Measurements from ENCODE around the gene THSD7A.

The THSD7A gene

DNA sequence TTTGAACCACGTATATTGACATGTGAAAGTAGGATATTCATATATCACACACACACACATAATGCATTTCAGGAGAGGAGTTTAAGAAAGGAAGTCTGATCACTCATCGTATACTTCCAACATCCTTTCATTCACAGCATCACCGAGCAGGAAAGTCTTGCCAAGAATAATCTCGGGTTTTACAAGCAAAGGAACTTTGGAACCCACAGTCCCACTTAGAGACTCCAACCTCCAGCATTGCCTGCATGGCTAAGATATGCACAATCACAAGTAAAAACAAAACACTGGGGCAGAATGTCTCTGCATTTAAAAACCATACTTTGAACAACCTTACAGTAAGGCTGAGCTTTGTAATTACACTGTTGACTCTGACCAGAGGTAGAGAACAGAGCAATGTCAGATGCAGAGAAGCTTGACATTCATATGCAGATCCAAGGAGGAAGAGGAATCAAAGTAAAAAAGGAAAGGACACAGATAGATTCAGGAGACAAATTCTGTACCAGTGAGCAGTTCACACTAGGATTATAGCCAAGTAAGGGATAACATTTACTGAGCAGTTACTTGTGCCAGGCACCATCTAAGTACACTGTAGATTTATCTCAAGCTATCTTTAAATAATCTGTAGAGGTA, 14.8 kb downstream of the THSD7A start:
- DNase-seq (ENCODE audit: low spot score) = no peak

DNA sequence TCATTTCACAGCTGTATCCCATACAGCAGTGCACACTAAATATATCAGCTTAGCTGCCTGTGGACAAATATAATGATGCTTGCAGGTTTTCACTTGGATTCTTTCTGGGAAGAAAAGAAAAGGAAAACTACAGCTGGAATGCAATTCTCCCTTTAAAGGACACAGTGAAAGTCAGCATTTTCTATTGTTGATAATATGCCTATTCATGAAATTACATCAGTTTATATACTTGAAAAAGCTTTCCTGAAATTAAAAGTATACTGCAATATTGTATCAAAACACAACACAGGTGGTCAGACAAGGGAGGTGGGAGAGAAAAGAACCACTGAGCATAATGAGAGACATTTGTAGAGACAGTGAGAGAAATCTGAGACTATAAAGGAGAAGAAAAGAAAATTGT, 20.3 kb downstream of the THSD7A start:
- no peak for DNase-seq (ENCODE audit: low spot score)

DNA sequence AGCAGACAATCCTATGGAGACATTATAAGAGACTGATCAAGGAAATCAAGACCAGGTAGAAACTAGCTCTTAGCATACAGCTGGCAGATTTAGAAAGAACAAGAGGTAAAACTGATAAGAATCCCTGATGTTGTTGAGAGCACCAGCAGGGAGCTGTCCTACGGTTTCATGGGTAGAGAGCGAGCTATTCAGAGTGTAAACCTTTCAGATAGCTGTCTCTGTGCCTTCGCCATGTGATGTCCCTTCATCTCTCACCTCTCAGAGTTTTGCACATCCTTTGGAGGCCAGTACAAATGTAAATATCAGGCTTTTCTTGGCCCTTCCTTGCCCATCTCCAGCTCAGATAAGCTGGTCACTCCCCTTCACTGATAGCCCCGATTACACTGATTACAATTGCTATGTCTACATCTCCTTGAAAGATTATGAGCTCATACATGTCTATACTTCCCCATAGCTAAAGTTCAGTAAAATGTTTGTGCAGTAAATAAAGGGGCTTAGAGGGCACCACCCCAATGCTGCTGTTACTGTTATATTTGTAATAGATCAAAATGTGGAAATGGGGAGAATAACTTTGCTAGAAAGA, 21.9 kb downstream of the THSD7A start:
- no peak for DNase-seq (ENCODE audit: low spot score)

DNA sequence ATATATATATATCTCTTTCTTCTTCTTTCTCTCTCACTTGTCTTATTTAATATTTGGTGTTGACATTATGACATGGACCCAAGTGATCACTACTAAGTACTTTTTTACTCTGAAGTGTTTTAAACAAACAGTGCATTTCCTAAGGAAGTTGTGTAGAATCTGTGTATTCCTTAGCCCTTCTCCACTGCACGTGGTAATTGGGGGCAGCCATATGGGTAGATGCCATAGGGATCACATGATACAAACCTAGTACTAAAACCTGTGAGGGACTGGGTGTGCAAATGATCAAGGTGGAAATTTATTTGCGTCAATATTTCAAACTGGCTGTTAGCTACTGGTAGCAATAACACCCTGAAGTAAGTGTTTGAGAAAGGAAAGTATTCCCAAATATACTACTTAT, 25.0 kb downstream of the THSD7A start:
- DNase-seq (ENCODE audit: low spot score) = no peak

DNA sequence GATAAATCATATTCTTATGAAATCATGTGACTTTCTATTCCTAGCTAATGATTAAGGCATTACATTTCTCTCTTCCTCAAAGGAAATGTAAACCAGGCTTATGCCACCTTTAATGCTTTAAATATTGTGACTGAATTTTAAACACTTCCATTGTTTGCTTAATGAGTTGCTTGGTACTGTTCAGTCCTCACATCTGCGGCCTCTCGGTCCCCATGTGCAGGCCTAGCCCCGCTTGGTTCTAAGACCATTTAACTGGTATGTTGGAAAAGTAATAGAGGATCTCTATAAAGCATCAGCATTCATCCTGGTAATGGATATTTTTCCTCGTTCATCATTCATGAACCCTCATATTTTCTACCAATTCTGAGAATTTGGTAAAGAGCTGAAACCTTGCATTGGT, 27.4 kb downstream of the THSD7A start:
- no peak for DNase-seq (ENCODE audit: low spot score)

DNA sequence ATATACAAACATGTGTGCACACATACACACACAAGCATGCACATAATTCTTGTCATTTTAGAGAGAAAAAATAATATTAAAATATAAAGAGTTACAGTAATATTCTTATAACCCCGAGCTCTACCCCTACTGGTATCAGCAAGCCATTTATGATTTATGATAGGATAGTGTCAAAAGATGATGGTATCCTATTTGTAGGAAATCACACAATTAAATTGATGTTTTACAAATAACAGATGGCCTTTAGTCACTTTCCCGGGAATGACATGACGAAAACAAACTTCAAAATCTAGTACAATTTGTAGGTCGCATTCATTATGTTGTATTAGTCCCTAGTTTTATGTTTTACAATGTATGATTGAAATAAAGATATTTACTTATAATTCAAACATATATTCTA, 36.8 kb downstream of the THSD7A start:
- no peak for DNase-seq (ENCODE audit: low spot score)

DNA sequence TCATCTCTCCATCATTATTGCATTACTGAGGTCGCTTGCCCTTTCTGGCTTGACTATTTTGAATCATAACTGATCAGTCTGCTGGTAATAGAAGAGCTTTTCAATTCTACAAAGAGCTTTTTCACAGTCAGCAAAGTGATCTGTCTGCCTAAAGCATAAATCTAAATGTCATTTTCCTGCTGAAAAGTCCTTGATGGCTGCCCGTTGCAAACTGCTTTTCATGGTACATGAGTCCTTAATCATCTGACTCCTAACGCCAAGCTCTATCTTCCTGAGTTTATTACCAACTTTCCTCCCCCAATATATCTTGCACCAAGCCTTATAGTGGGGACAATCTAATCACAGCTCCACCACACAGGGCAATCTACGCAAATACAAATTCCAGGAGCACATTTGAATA, 39.8 kb downstream of the THSD7A start:
- DNase-seq (ENCODE audit: low spot score) = no peak

DNA sequence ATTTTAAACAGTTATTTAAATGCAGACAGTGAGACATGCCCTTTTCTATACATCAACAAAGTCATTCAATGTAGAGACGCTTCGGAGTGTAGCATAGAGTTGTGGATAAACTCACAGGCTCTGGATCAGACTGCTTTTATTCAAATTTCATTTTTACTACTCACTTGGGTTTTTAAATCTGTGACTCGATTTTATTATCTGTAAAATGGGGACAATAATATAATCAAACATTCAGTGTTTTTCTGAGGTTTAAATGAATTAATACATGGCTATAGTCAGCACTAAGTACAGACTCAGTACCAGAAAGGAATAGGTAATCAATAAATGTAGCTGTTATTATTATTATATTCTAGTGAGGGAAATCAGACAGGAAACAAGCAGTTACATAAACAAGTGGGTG, 43.4 kb downstream of the THSD7A start:
- DNase-seq (ENCODE audit: low spot score) = no peak

DNA sequence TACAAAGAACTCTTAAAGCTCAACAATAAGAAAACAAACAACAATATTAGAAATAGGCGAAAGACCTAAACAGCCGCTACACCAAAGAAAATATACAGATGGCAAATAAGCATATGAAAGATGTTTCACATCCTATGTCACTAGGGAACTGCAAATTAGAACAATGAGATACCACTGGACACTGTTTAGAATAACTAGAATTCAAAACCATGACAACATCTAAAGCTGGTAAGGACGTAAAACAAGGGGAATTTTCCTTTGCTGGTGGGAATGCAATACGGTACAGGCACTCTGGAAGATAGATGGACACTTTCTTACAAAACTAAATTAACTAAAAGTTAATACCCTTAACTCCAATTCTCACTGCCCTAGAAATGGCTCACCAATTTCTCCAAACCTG, 44.5 kb downstream of the THSD7A start:
- DNase-seq (ENCODE audit: low spot score) = no peak

DNA sequence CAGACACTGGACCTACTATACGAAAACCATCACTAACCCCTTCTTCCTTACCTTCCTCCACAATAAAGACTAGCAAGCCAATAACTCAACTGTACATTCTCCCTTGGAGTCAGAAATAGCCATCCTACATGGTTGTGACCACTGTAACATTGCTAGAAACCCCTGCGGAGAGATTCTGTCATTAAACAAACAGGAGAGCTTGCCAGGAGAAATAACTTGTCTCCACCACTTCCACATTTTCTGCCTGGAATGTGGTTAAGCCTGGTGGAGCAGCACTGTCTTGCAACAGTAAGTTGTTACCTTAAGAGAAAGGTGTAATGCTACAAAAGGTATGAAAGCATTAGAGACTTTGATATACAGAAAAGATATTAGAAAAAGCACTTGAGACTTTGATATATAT, 45.8 kb downstream of the THSD7A start:
- no peak for DNase-seq (ENCODE audit: low spot score)

DNA sequence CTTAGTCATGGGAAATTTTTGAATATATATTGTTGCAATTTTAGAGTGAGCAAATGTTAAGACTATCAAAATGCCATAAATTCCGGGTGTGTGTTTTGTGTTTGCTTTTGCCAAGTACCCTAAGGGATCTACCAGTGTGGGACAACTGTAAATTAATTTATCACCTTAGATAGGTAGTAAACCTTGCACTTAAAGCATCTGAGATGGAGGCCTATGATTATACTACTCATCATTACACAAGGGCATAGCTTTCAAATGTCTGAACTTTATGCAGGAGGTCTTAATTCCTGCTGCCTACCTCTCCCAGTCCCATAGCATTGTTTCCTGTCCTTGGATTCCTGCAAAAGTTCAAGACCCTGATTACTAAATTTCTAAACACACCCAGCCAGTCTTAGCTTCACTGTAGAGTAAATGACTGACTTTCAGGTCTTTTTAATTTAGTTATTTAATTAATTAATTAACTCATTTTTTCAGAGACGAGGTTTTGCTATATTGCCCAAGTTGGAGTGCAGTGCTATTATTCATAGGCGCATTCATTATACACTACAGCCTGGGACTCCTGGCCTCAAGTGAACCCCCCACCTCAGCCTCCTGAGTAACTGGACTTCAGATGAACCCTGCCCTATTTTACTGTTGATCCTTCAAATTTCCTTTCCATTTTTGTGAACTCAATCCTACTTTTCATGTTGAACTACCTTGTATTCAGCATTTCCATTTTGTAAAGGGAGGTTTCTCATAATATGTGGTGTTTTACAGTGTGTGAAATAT, 47.0 kb downstream of the THSD7A start:
- no peak for DNase-seq (ENCODE audit: low spot score)

DNA sequence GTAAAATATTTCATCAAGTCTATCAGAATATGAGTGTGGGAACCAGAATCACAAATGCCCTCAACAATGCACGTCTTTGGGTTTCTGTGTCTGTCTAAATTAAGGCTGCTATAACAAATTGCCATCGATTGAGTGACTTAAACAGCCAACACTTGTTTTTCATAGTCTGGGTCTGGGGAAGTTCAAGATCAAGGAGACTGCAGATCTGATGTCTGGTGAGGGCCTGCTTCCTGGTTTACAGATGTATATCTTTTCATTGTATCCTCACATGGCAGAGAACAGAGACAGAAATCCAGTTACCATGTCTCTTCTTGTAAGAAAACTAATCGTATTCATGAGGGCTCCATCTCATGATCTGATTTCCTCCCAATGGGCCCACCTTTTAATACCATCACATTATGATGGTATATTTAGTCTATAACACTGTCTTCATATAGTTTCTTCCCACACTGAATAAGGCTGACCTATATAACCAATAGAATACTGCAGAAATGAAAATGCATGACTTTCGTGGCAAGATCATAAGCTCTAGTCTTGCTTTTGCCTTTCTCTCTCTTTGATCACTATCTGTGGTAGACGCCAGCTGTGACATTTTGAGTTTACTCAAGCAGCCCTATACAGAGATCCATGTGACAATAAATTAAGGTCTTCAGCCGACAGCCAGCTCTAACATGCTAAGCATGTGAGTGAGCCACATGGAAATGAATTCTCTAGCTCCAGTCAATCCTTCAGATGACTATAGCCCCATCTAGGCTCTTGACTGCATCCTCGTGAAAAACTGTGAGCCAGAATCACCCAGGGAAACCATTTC, 51.9 kb downstream of the THSD7A start:
- DNase-seq (ENCODE audit: low spot score) = no peak

DNA sequence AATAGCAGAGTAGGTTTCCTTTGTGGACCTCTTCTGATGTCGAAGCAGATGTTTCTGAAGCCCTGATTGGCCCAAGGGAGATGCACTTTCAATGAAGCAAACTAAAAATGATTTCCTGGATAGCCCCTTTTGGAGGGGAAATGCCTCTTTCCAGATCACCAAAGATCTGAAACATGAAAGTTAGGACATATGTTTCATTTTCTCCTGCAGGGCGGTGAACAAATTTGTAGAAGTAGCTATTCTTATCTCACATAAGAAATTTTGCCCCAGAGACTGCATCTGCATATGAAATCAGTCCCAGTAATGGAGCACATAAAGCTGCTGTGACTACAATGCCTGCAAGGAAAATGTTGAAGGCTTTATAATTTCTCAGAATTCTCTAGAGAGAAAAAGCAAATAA, 56.0 kb downstream of the THSD7A start:
- DNase-seq (ENCODE audit: low spot score) = no peak

DNA sequence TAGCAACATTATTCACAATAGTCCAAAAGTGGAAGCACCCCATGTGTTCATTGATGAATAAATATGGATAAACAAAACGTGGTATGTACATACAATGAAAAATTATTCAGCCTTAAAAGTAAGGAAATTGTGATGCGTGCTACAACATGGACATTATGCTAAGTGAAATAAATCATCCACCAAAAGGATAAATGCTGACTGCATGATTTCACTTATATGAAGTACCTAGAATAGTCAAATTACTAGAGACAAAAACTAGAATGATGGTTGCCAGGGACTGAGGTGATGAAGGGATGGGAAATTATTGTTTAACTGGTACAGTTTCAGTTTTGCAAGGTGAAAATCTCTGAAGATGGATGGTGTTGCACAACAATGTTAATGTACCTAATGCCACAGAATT, 56.6 kb downstream of the THSD7A start:
- DNase-seq (ENCODE audit: low spot score) = no peak

DNA sequence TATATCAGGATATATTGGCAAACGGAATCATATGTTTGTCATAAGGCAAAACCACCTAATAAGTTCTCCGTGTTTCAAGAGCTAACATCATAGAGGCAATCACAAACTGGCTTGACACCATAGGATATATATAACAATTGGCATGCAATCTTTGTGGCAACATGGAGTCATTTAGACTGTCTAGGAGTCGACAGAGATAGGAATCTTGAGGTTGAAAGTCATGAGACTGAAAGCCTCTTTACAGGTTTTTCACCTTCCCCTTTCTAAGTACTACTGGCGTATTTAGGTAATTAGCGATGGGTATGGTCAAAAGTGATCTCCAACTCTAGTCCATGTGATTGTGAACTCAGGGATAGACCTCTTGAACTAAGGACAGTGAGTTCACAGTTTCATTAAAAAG, 63.7 kb downstream of the THSD7A start:
- no peak for DNase-seq (ENCODE audit: low spot score)

DNA sequence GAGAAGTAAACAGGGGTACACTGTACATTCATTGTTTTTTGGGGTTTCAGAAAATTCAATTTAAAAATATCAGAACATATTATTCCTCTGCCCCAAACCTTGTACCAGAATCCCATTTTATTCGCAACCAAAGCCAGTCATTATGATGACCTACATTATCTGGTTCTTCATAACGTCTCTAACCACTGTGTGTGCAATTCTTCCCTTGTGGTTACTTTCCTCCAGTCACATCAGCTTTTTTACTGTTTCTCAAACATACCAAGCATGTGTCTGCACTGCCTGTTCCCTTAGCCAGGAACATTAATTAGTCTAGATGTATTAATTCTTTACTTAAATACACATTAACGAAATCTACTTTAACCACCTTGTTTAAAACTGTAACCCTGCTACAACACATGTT, 64.8 kb downstream of the THSD7A start:
- DNase-seq (ENCODE audit: low spot score) = no peak

DNA sequence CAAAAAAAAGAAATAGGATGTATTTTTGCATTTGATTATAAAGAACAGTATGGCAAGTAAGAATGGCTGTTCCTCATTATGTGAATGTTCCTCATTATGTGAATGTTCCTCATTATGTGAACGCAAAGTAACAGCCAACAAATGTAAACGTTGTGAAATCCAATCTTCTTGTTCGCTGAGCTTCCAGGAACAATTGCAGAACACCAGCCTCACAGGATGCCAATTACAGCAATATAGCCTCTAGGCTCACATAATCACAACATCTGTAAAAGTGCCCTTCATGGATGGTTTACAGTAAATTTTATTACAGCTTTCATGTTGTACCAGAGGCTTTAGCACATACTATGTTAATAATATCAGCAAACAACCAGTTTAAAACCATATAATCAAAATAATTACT, 71.6 kb downstream of the THSD7A start:
- no peak for DNase-seq (ENCODE audit: low spot score)

DNA sequence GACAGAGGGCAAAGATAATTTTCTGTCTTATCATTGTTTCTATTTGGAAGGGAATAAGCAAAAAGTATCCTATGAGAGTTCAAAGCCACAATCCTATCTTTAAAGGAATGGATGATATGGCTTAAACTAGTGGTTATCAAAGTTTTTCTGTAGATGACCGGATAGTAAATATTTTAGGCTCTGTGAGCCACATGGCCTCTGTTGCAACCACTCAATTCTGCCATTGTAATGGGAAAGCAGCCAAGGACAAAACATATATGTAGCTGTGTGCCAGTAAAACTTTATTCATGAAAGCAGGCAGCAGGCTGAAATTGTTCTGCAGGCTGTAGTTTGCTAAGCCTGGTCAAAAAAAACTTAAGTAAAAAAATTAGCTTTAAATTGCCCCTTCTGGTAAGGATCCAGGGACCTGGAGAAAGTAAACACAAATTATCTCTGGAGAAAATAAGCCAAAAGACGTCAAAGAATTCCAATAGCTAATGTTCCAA, 73.3 kb downstream of the THSD7A start:
- no peak for DNase-seq (ENCODE audit: low spot score)

DNA sequence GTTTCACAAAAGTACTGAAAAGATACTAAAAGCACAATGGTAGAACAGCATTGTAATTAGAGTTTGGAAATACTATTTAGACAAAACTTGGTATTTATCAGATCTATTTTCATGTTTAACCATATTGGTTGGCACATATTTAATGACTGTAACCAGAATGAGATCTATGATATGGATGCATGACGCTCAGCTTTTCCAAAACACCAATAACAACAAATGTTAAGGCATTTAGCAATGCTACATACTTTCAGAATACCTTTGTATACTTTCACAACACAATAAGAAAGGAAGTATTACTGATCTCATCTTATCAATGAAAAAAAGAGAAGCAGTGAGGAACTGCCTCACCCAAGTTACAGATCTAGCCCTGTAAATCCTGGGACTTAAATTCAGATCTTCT, 74.8 kb downstream of the THSD7A start:
- no peak for DNase-seq (ENCODE audit: low spot score)

DNA sequence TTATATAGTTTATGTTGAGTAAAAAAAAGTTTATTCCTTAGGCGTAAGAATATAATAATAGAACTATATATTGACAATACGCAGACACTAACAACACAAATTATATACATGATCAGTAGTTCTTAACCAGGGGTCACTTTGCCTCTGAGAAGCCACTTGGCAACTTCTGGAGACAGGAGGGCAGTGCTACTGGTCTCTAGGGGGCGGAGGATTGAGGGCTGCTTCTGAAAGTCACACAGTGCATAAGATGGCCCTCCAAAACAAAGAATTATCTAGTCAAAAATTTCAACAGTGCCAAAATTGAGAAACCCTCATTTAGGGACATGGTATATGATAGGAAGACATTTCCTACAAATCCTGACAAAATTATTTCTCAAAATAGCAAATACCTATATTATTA, 77.1 kb downstream of the THSD7A start:
- no peak for DNase-seq (ENCODE audit: low spot score)

DNA sequence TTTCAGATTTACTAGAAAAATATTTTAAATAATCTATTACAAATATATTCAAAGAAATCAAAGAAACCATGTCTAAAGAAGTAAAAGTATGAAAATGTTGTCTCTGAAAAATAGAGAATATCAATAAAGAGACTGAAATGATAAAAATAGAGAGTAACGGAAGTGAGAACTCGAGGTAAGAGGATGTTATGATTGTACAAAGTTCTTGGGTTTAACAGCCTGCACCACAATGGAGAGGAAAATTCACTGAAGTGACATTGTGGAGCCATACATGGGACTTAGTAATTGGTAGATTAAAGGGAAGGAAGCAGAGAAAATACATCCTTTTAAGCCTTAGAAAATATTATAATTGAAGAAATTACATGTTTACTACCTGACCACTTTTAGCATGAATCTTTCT, 77.9 kb downstream of the THSD7A start:
- DNase-seq (ENCODE audit: low spot score) = no peak

DNA sequence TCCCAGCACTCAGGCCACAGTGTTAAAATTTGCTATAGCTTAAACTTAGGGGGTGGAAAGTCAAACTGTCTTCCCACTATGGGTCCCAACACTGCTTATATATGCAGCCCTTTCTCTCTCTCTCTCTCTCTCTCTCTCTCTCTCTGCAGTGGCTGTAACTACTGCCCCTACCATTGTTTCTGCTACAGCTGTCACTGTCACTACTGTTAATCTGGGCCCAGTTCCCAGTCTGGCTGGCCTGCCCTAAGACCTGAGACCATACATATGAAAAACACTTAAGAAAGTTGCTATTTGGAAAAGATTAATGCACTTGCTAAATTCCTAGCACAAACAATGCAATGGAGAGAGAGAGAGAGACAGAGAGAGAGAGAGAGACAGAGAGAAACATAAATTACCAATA, 78.6 kb downstream of the THSD7A start:
- no peak for DNase-seq (ENCODE audit: low spot score)
